Panc1 (cell line): Measurements from ENCODE around the gene BAX. TPM values are rescaled to one million over a fixed set of nuclear protein-coding genes. Genes with fewer than 3 reads are reported as not detected.

Experiments
- ATAC-seq: fragments of 200-7000 bp; cut with Tn5 transposase; 2 replicates; pipeline ENCODE4 v1.9.1; 2020; ENCODE audit warnings: mild to moderate bottlenecking, moderate library complexity
- BruUV-seq: library from RNA; stranded (reverse); fragments of 400-500 nt; replicated peaks from 2 replicates; lab custom pipeline; 2021; lab: Mats Ljungman, UMichigan
- CTCF ChIA-PET: fragments of 300-600 bp; sonication (Branson Sonifier 250); formaldehyde crosslinking; loops from one replicate; lab custom pipeline; 2022; ENCODE audit warnings: antibody characterized with exemption; lab: Charles Lee
- POLR2A ChIA-PET: fragments of 300-600 bp; sonication (Branson Sonifier 250); formaldehyde crosslinking; loops from one replicate; lab custom pipeline; 2022; ENCODE audit warnings: antibody characterized with exemption; lab: Charles Lee
- DNase-seq: peaks from one replicate; pipeline ENCODE4 v3.0.0-alpha.2; 2010; ENCODE audit warnings: low read depth, low spot score
- H3K27ac ChIP-seq: 2 replicates; pipeline ENCODE4 v1.5.1; 2011; ENCODE audit warnings: mild to moderate bottlenecking, low read length, inconsistent platforms
- H3K27me3 ChIP-seq: fragments of 200-500 bp; sonication (Bioruptor generic); 2 replicates; pipeline ENCODE4 v1.6.0; 2014; ENCODE audit warnings: low read length, inconsistent platforms; ENCODE audit not compliant: control insufficient read depth, insufficient read depth
- H3K36me3 ChIP-seq: fragments of 200-500 bp; sonication (Bioruptor generic); 2 replicates; pipeline ENCODE4 v1.5.1; 2014; ENCODE audit warnings: inconsistent platforms, mild to moderate bottlenecking, low read length, moderate library complexity; ENCODE audit not compliant: control insufficient read depth, insufficient read depth
- H3K4me1 ChIP-seq: 2 replicates; pipeline ENCODE4 v1.5.1; 2011; ENCODE audit warnings: inconsistent platforms, mild to moderate bottlenecking, low read length, moderate library complexity; ENCODE audit not compliant: control insufficient read depth, insufficient read depth
- H3K4me3 ChIP-seq, 2 experiments: 2 replicates each; pipeline ENCODE4 v1.5.1; 2011 to 2012; ENCODE audit warnings: low read depth in 2 of 2, low read length in 2 of 2, mild to moderate bottlenecking in 2 of 2, inconsistent platforms in 1 of 2, moderate library complexity in 1 of 2
- H3K9me3 ChIP-seq: fragments of 200-500 bp; sonication (Bioruptor generic); 2 replicates; pipeline ENCODE4 v1.5.1; 2014; ENCODE audit warnings: low read depth, mild to moderate bottlenecking, inconsistent platforms, low read length, moderate library complexity; ENCODE audit not compliant: control insufficient read depth, insufficient read depth
- POLR2AphosphoS5 ChIP-seq: IDR thresholded peaks from 2 replicates; pipeline ENCODE4 v1.6.1; 2012; ENCODE audit warnings: mild to moderate bottlenecking, low read depth, low read length, moderate library complexity
- SIN3A ChIP-seq: IDR thresholded peaks from 2 replicates; pipeline ENCODE4 v1.6.1; 2012; ENCODE audit warnings: low read depth, mild to moderate bottlenecking, low read length, moderate library complexity, borderline replicate concordance; ENCODE audit not compliant: insufficient read depth
- TCF7L2 ChIP-seq: IDR thresholded peaks from 2 replicates; pipeline ENCODE4 v1.6.1; 2011; ENCODE audit warnings: mild to moderate bottlenecking, low read depth, low read length, inconsistent platforms
- in situ Hi-C: cut with HindIII; loops from 2 replicates; pipeline ENCODE4 v1.10.0; 2016; ENCODE audit warnings: low sequenced_read_pairs, low pct_unique_long_range_greater_than_20kb
- intact Hi-C: fragments of 100-400 bp; cut with micrococcal nuclease; formaldehyde crosslinking; loops from one replicate; pipeline ENCODE4 v1.10.0; 2022; ENCODE audit not compliant: unreplicated experiment
- total RNA-seq: library from RNA; stranded (reverse); gene quantifications from one replicate; pipeline ENCODE4 v1.2.1, GENCODE V29; 2021; ENCODE audit not compliant: unreplicated experiment
- TF ChIP-seq, protein P1 (sequence below): fragments of 450-650 bp; IDR thresholded peaks from 2 replicates; pipeline ENCODE4 v1.5.1; 2017; ENCODE audit warnings: mild to moderate bottlenecking
- TF ChIP-seq, protein P2 (sequence below), 2 experiments: IDR thresholded peaks; 2 replicates each; pipeline ENCODE4 v1.6.1; 2011 to 2012; ENCODE audit warnings: low read depth in 2 of 2, control low read depth in 1 of 2, low read length in 1 of 2, mild to moderate bottlenecking in 1 of 2, moderate library complexity in 1 of 2; ENCODE audit not compliant: insufficient read depth in 1 of 2

The BAX gene
- total RNA-seq, 1 experiment from 2014 or later: 100 TPM

DNA sequence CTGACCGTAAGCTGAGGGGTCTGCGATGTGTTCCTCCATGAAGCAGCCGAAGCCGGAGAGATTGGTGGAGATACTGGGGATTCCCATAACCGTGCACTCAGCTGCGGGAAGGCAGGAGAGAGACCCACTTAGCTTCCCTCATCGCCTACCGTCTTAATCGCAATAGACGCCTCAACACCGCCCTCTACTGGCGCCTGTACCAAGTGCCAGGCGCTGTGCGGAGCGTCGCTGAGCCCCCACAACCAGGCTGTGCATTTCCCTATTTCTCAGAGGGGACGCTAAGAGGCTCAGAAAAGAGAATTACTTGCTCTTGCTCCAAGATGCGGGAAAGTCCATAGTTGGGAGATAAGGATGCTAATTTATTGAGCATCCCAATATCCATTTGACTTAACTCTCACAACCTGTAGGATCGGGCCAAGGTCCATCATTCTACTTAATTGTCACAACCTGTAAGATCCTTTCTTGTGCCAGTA is 16.3 kb downstream of the BAX start:
- H3K36me3 ChIP-seq: peaks cover 2% of the 10 kb centered on the region
- CTCF ChIA-PET: interaction anchor here (0.5 to 1.4 kb wide), 14 partner anchors 9 to 255 kb away, joined by 3 to 11 read pairs (median 5); partner anchors contain the start of genes DHDH, GYS1 and RUVBL2
- no TSS peak for BruUV-seq
- no peak overlapping the region for H3K27ac ChIP-seq
- H3K27me3 ChIP-seq: no peaks in the 10 kb centered on the region
- peak overlapping the region; percentile 14 to 45 for H3K4me3 ChIP-seq
- peaks cover 13% of the 10 kb centered on the region; the same call in 1 of the 2 replicates for H3K4me1 ChIP-seq
- in situ Hi-C loops: no loop called here
- no peaks in the 10 kb centered on the region for H3K9me3 ChIP-seq
- TF ChIP-seq, protein P1, sequence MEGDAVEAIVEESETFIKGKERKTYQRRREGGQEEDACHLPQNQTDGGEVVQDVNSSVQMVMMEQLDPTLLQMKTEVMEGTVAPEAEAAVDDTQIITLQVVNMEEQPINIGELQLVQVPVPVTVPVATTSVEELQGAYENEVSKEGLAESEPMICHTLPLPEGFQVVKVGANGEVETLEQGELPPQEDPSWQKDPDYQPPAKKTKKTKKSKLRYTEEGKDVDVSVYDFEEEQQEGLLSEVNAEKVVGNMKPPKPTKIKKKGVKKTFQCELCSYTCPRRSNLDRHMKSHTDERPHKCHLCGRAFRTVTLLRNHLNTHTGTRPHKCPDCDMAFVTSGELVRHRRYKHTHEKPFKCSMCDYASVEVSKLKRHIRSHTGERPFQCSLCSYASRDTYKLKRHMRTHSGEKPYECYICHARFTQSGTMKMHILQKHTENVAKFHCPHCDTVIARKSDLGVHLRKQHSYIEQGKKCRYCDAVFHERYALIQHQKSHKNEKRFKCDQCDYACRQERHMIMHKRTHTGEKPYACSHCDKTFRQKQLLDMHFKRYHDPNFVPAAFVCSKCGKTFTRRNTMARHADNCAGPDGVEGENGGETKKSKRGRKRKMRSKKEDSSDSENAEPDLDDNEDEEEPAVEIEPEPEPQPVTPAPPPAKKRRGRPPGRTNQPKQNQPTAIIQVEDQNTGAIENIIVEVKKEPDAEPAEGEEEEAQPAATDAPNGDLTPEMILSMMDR: peak; percentile 91
- TF ChIP-seq SIN3A: no peak
- DNase-seq: no peak
- intact Hi-C loops: loop anchor here (10.0 kb wide), 1 partner anchor 186 kb away; no protein-coding TSS in a partner anchor
- ATAC-seq: peak; percentile 86
- POLR2A ChIA-PET: interaction anchor here (0.5 kb wide), 1 partner anchor 10 kb away, joined by 3 read pairs; no protein-coding TSS in a partner anchor

DNA sequence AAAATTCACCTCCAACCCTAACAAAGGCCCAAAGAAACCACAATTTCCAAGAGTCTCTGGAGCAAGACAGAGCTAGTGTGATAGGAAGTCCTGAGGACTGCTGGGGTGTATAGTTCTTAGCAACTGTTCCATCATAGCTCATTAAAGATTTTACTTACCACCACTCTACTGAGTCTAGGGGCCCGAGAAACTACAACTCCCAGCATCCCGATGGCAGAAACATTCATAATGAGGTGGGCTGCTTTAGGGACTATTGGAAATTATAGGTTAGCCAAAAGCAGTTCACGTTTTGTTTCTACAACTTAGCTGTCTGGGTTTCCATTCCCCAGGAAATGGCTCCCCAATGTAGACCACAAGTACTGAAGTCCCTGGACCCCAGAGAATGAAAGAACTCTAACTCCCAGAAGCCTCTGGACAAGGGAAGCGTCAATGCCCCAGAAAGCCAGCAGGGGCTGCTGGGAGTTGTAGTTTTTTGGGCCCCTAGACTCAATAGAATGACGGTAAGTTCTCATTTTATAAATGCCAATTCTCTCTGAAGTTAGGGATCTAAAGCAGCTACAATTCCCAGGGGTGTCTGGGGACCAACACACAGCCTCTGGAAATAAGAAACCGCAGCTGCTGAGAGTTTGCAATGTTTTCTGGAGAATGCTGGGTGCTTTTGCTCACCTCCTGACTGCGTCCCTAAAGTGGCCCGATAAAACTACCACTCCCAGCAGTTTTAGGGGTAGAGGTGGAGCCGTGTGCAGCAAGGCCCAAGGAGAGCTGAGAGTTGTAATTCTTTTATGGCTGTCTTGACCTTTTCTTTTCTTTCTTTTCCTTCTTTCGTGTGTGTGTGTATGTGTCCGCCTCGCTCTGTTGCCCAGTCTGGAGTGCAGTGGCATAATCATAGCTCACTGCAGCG is 21.5 kb downstream of the BAX start:
- TF ChIP-seq TCF7L2 (no peak), POLR2AphosphoS5 (no peak), SIN3A (no peak)
- TF ChIP-seq, protein P2, sequence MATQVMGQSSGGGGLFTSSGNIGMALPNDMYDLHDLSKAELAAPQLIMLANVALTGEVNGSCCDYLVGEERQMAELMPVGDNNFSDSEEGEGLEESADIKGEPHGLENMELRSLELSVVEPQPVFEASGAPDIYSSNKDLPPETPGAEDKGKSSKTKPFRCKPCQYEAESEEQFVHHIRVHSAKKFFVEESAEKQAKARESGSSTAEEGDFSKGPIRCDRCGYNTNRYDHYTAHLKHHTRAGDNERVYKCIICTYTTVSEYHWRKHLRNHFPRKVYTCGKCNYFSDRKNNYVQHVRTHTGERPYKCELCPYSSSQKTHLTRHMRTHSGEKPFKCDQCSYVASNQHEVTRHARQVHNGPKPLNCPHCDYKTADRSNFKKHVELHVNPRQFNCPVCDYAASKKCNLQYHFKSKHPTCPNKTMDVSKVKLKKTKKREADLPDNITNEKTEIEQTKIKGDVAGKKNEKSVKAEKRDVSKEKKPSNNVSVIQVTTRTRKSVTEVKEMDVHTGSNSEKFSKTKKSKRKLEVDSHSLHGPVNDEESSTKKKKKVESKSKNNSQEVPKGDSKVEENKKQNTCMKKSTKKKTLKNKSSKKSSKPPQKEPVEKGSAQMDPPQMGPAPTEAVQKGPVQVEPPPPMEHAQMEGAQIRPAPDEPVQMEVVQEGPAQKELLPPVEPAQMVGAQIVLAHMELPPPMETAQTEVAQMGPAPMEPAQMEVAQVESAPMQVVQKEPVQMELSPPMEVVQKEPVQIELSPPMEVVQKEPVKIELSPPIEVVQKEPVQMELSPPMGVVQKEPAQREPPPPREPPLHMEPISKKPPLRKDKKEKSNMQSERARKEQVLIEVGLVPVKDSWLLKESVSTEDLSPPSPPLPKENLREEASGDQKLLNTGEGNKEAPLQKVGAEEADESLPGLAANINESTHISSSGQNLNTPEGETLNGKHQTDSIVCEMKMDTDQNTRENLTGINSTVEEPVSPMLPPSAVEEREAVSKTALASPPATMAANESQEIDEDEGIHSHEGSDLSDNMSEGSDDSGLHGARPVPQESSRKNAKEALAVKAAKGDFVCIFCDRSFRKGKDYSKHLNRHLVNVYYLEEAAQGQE (IDR thresholded peaks at IDR 0.05; ENCODE audit: insufficient read depth in 1 of 2, low read depth in 2 of 2, low read length in 1 of 2): no peak
- TF ChIP-seq, protein P1: no peak
- no peak overlapping the region for H3K4me3 ChIP-seq
- CTCF ChIA-PET: interaction anchor here (0.5 to 0.7 kb wide), 3 partner anchors 11 to 107 kb away, joined by 4 to 9 read pairs (median 7); no protein-coding TSS in a partner anchor
- POLR2A ChIA-PET: no interaction called here
- intact Hi-C loops: loop anchor here (10.0 kb wide), 1 partner anchor 191 kb away; no protein-coding TSS in a partner anchor
- H3K9me3 ChIP-seq: no peaks in the 10 kb centered on the region
- ATAC-seq: no peak; the same call in 1 of the 2 replicates
- DNase-seq: no peak
- H3K4me1 ChIP-seq: no peaks in the 10 kb centered on the region
- H3K27ac ChIP-seq: no peak overlapping the region
- BruUV-seq: no TSS peak
- H3K36me3 ChIP-seq: no peaks in the 10 kb centered on the region
- in situ Hi-C loops: no loop called here
- H3K27me3 ChIP-seq: no peaks in the 10 kb centered on the region
